HepG2 (cell line): Measurements from ENCODE around the gene NDUFS2. TPM values are rescaled to one million over a fixed set of nuclear protein-coding genes. Genes with fewer than 3 reads are reported as not detected.

Experiments used
- BRD4 ChIP-seq: sonication (generic); formaldehyde crosslinking; IDR thresholded peaks from 2 replicates; pipeline ENCODE4 v1.4.0; 2020; ENCODE audit warnings: missing genetic modification reagents
- CHD4 ChIP-seq: fragments of 200-600 bp; sonication (generic); IDR thresholded peaks from 2 replicates; pipeline ENCODE4 v1.7.0; 2017; ENCODE audit warnings: mild to moderate bottlenecking, low read length, borderline replicate concordance
- GTF3A ChIP-seq: sonication (generic); formaldehyde crosslinking; conservative IDR thresholded peaks from 2 replicates; pipeline ENCODE4 v1.4.0; 2020; ENCODE audit warnings: mild to moderate bottlenecking, missing genetic modification reagents
- HES4 ChIP-seq: sonication (generic); formaldehyde crosslinking; IDR thresholded peaks from 2 replicates; pipeline ENCODE4 v1.9.0; 2021; ENCODE audit warnings: mild to moderate bottlenecking, missing genetic modification reagents, borderline replicate concordance
- HMGXB3 ChIP-seq: sonication (generic); formaldehyde crosslinking; IDR thresholded peaks from 2 replicates; pipeline ENCODE4 v1.4.0; 2020; ENCODE audit warnings: missing genetic modification reagents, borderline replicate concordance
- KLF16 ChIP-seq, 2 experiments: sonication (generic) in 1 of 2; formaldehyde crosslinking in 1 of 2; IDR thresholded peaks; 2 replicates each; pipeline versions ENCODE4 v1.6.1 to v1.8.0; 2016 to 2023; ENCODE audit warnings: missing genetic modification reagents in 2 of 2, missing compliant biosample characterization in 1 of 2
- NCOA2 ChIP-seq: sonication (generic); formaldehyde crosslinking; IDR thresholded peaks from 2 replicates; pipeline ENCODE4 v1.8.0; 2022; ENCODE audit warnings: inconsistent platforms
- NFE2L1 ChIP-seq: sonication (generic); formaldehyde crosslinking; IDR thresholded peaks from 2 replicates; pipeline ENCODE4 v1.4.0; 2020; ENCODE audit warnings: missing genetic modification reagents, mild to moderate bottlenecking, borderline replicate concordance
- PAX8 ChIP-seq: sonication (generic); formaldehyde crosslinking; IDR thresholded peaks from 2 replicates; pipeline ENCODE4 v1.8.0; 2022; ENCODE audit warnings: mild to moderate bottlenecking, missing genetic modification reagents, borderline replicate concordance
- RCOR2 ChIP-seq: IDR thresholded peaks from 2 replicates; pipeline ENCODE4 v1.6.1; 2016; ENCODE audit warnings: missing biosample characterization, missing genetic modification reagents
- RFX1 ChIP-seq: fragments of 450-650 bp; IDR thresholded peaks from 2 replicates; pipeline ENCODE4 v1.6.1; 2017
- SETDB1 ChIP-seq: sonication (generic); formaldehyde crosslinking; IDR thresholded peaks from 2 replicates; pipeline ENCODE4 v1.5.1; 2020; ENCODE audit warnings: missing genetic modification reagents, mild to moderate bottlenecking, borderline replicate concordance
- SKI ChIP-seq: fragments of 450-650 bp; IDR thresholded peaks from one replicate; pipeline ENCODE4 v1.6.1; 2018; ENCODE audit warnings: mild to moderate bottlenecking; ENCODE audit not compliant: partially characterized antibody
- SRF ChIP-seq: IDR thresholded peaks from 2 replicates; pipeline ENCODE4 v1.6.1; 2011; ENCODE audit warnings: mild to moderate bottlenecking, low read depth, low read length, moderate library complexity
- YEATS2 ChIP-seq: sonication (generic); formaldehyde crosslinking; IDR thresholded peaks from 2 replicates; pipeline ENCODE4 v1.4.0; 2020; ENCODE audit warnings: missing genetic modification reagents, borderline replicate concordance
- ZNF138 ChIP-seq: sonication (generic); formaldehyde crosslinking; IDR thresholded peaks from 2 replicates; pipeline ENCODE4 v1.5.0; 2020; ENCODE audit warnings: mild to moderate bottlenecking, low read depth, missing genetic modification reagents
- ZNF18 ChIP-seq: sonication (generic); formaldehyde crosslinking; IDR thresholded peaks from 2 replicates; pipeline ENCODE4 v1.8.0; 2022; ENCODE audit warnings: mild to moderate bottlenecking, missing genetic modification reagents; ENCODE audit not compliant: insufficient replicate concordance
- ZNF234 ChIP-seq: sonication (generic); formaldehyde crosslinking; conservative IDR thresholded peaks from 2 replicates; pipeline ENCODE4 v1.5.1; 2020; ENCODE audit warnings: mild to moderate bottlenecking, missing genetic modification reagents
- ZNF264 ChIP-seq: sonication (generic); formaldehyde crosslinking; IDR thresholded peaks from 2 replicates; pipeline ENCODE4 v1.4.0; 2020; ENCODE audit warnings: missing genetic modification reagents
- ZNF276 ChIP-seq: sonication (generic); formaldehyde crosslinking; IDR thresholded peaks from 2 replicates; pipeline ENCODE4 v1.4.0; 2020; ENCODE audit warnings: mild to moderate bottlenecking, low read depth, missing genetic modification reagents
- ZNF672 ChIP-seq: sonication (generic); formaldehyde crosslinking; IDR thresholded peaks from 2 replicates; pipeline ENCODE4 v1.8.1; 2022; ENCODE audit warnings: missing genetic modification reagents
- ZSCAN25 ChIP-seq: sonication (generic); formaldehyde crosslinking; IDR thresholded peaks from 2 replicates; pipeline ENCODE4 v1.8.0; 2022; ENCODE audit warnings: mild to moderate bottlenecking, missing genetic modification reagents
- polyA plus RNA-seq, 8 experiments: library from polyadenylated mRNA; depleted of rRNA in 3 of 8; stranded (reverse) in 7 of 8; unstranded in 1 of 8; fragments of >200 nt; fragmentation: Illumina TruSeq in 4 of 8; extraction: Trizol in 4 of 8; gene quantifications; 2 replicates each; pipeline versions ENCODE4 v1.2.1 to v1.2.3, GENCODE V29; 2011 to 2016; ENCODE audit warnings: low read depth in 4 of 8, missing spikeins in 1 of 8, mixed read lengths in 1 of 8; ENCODE audit not compliant: insufficient read depth in 1 of 8
- total RNA-seq, 5 experiments: library from RNA; depleted of rRNA; stranded (reverse); fragments of >200 nt; fragmentation: Illumina TruSeq; extraction: Trizol; gene quantifications; 2 replicates each; pipeline ENCODE4 v1.2.3, GENCODE V29; 2016; ENCODE audit warnings: low read depth in 1 of 5

NDUFS2 gene
- total and polyA plus RNA-seq, 2 of the 13 experiments (the other 11 are each of a cell fraction or from before 2014, with no cell fraction given) = 89.9 to 118 TPM

GRCh38 chr1:161165742-161166668 is 36.2 kb upstream of the NDUFS2 start, which contains the start of gene PPOX (continued):
- TF ChIP-seq PAX8 (CRISPR knock-in tag) = no peak
- peak; percentile 52 for TF ChIP-seq ZNF18 (CRISPR knock-in tag)
- TF ChIP-seq BRD4 = 0 out of 2 replicates have a peak, but pooled peaks have one; percentile 20
- TF ChIP-seq CHD4 = no peak
- TF ChIP-seq ZNF234 = no peak
- TF ChIP-seq HMGXB3 (CRISPR knock-in tag) = peak; percentile 88; the same call in 1 of the 2 replicates
- no peak for TF ChIP-seq GTF3A (CRISPR knock-in tag)
- TF ChIP-seq ZSCAN25 = peak; percentile 87
- TF ChIP-seq ZNF672 (CRISPR knock-in tag) = no peak
- peak; percentile 44; the same call in 1 of the 2 replicates for TF ChIP-seq RFX1
- TF ChIP-seq NFE2L1 = no peak
- no peak for TF ChIP-seq SRF
- TF ChIP-seq KLF16 (CRISPR knock-in tag; IDR thresholded peaks at IDR 0.05) = peak; percentile 86 to 94; a peak in 3 of 4 replicates
- no peak for TF ChIP-seq SETDB1 (CRISPR knock-in tag)
- no peak for TF ChIP-seq RCOR2
- 0 out of 2 replicates have a peak, but pooled peaks have one; percentile 12 for TF ChIP-seq HES4 (CRISPR knock-in tag)
- TF ChIP-seq ZNF264 (CRISPR knock-in tag) = peak; percentile 86
- no peak for TF ChIP-seq ZNF276
- TF ChIP-seq ZNF138 (CRISPR knock-in tag) = 0 out of 2 replicates have a peak, but pooled peaks have one; percentile 22
- TF ChIP-seq NCOA2 (CRISPR knock-in tag) = no peak
- TF ChIP-seq YEATS2 (CRISPR knock-in tag) = peak; percentile 92
- no peak for TF ChIP-seq SKI
